Kidney (tissue), 14 donors: ENCODE results near the gene FCER1G. TPM values are rescaled to one million over a fixed set of nuclear protein-coding genes. Genes with fewer than 3 reads are reported as not detected.

Experiments
- DNase-seq, 5 donors: peaks; one replicate each; pipeline ENCODE4 v3.0.0-alpha.2; 2013 to 2020
- FAIRE-seq: peaks from 2 replicates; lab custom pipeline; 2012; peaks lifted over from hg19 to GRCh38; lab: Jason Lieb, UNC
- H3K27ac ChIP-seq, 2 donors: one replicate each; pipeline ENCODE4 v1.7.0; 2013; ENCODE audit warnings: low read depth in 2 of 2, low read length in 2 of 2, inconsistent platforms in 1 of 2
- H3K27me3 ChIP-seq: one replicate; pipeline ENCODE4 v1.7.1; 2013; ENCODE audit warnings: low read length, inconsistent platforms; ENCODE audit not compliant: control insufficient read depth, insufficient read depth
- H3K36me3 ChIP-seq, 3 donors: one replicate each; pipeline versions ENCODE4 v1.7.0 to v1.7.1; 2013; ENCODE audit warnings: low read length in 3 of 3, control low read depth in 1 of 3, inconsistent platforms in 1 of 3; ENCODE audit not compliant: insufficient read depth in 3 of 3, control insufficient read depth in 2 of 3
- H3K4me1 ChIP-seq, 3 donors: one replicate each; pipeline versions ENCODE4 v1.7.0 to v1.7.1; 2013; ENCODE audit warnings: low read length in 3 of 3, inconsistent platforms in 1 of 3, low read depth in 1 of 3; ENCODE audit not compliant: control insufficient read depth in 2 of 3, insufficient read depth in 2 of 3
- H3K4me3 ChIP-seq, 3 donors: one replicate each; pipeline versions ENCODE4 v1.7.0 to v1.8.1; 2013; ENCODE audit warnings: low read length in 3 of 3, control low read depth in 1 of 3, inconsistent platforms in 1 of 3
- H3K9ac ChIP-seq, 3 donors: one replicate each; pipeline versions ENCODE4 v1.7.0 to v1.7.1; 2013; ENCODE audit warnings: low read length in 3 of 3, control low read depth in 1 of 3, inconsistent platforms in 1 of 3
- H3K9me3 ChIP-seq, 3 donors: one replicate each; pipeline versions ENCODE4 v1.7.0 to v1.7.1; 2013; ENCODE audit warnings: low read length in 3 of 3, control low read depth in 1 of 3, inconsistent platforms in 1 of 3; ENCODE audit not compliant: control insufficient read depth in 2 of 3, insufficient read depth in 1 of 3
- CTCF ChIP-seq: IDR thresholded peaks from 3 replicates; pipeline ENCODE4 v1.5.1; 2012; ENCODE audit warnings: mild to moderate bottlenecking, moderate library complexity, borderline replicate concordance; ENCODE audit not compliant: insufficient read depth; ENCODE audit errors: extremely low read depth
- intact Hi-C: fragments of 100-400 bp; cut with DNase I; formaldehyde crosslinking; loops from one replicate; pipeline ENCODE4 v1.11.1; 2022
- polyA plus RNA-seq: library from polyadenylated mRNA; stranded (reverse); fragments of 350-450 nt; fragmentation: Illumina TruSeq; extraction: RNeasy Lipid Tissue Mini Kit (QIAGEN cat#74804); gene quantifications from one replicate; pipeline ENCODE4 v1.2.3, GENCODE V29; 2014; ENCODE audit warnings: low read depth, low replicate concordance; ENCODE audit not compliant: insufficient read depth
- total RNA-seq: library from RNA; stranded (reverse); fragmentation: NEBNext Ultra II Directional; extraction: Animal tissue kit (Norgen Biotek cat#: 25700); gene quantifications from one replicate; pipeline ENCODE4 v1.2.1, GENCODE V29; 2021
- donor health status: control.
- donor health status: control.
- donor health status: control.
- donor health status: control.
- donor health status: control.
- donor health status: DM: yes; HTN: yes; CAD: no.
- donor health status: Normal renal cell carcinoma (clear cell type).

FCER1G gene
- total and polyA plus RNA-seq, 2 donors from 2014 or later = 38.9 to 43.4 TPM

DNA sequence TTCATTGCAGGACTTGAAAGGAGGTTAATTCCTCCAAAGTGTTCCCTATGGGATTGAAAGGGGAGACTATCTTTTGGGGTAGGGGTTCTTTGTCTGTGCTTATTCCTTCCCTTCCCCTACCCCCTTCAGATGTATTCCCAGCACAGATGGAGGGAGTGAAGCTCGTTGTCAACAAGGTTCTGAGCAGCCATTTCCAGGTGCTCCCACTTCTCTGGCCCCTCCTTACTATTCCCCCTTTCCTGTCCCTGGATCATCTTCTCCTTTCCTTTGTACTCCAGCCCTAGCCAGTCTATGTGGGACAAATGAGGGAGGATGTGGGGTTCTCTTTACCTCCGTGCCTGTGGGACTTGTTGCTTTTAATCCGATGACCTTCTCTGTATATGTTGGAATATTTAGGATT is 11.7 kb downstream of the FCER1G start:
- DNase-seq = no peak
- FAIRE-seq = no peak
- no peak overlapping the region for H3K27ac ChIP-seq

GRCh38 chr1:161227196-161227871 is 12.2 kb downstream of the FCER1G start:
- FAIRE-seq = no peak
- no peaks in the 10 kb centered on the region for H3K27me3 ChIP-seq

More for the DNA sequence above, 11.7 kb downstream of the FCER1G start:
- H3K36me3 ChIP-seq = peaks cover 3 to 15% (median 13%) of the 10 kb centered on the region in 3 donors
- no peak for TF ChIP-seq CTCF
- H3K9ac ChIP-seq = peak overlapping the region in 1 of 3 donors; percentile 86
- peak overlapping the region in 2 of 3 donors; percentile 51 to 95 for H3K4me3 ChIP-seq
- H3K9me3 ChIP-seq = no peaks in the 10 kb centered on the region
- peaks cover 2 to 17% (median 8%) of the 10 kb centered on the region in 3 donors for H3K4me1 ChIP-seq
- no peaks in the 10 kb centered on the region for H3K27me3 ChIP-seq
- intact Hi-C loops = no loop called here

GRCh38 chr1:161228032-161228431 is 12.9 kb downstream of the FCER1G start:
- DNase-seq (no peak), FAIRE-seq (no peak)
- Histone ChIP-seq H3K4me3 (no peak overlapping the region), H3K36me3 (peaks cover 3 to 15% (median 13%) of the 10 kb centered on the region in 3 donors), H3K27me3 (no peaks in the 10 kb centered on the region), H3K27ac (no peak overlapping the region), H3K9me3 (no peaks in the 10 kb centered on the region), H3K9ac (no peak overlapping the region), H3K4me1 (peaks cover 2 to 17% (median 8%) of the 10 kb centered on the region in 3 donors)
- intact Hi-C loops = no loop called here
- no peak for TF ChIP-seq CTCF

More at GRCh38 chr1:161227196-161227871, 12.2 kb downstream of the FCER1G start:
- H3K9ac ChIP-seq = peak overlapping the region in 2 of 3 donors; percentile 8 to 86
- peaks cover 2 to 17% (median 8%) of the 10 kb centered on the region in 3 donors for H3K4me1 ChIP-seq
- H3K9me3 ChIP-seq = no peaks in the 10 kb centered on the region
- TF ChIP-seq CTCF = peak; percentile 88
- intact Hi-C loops = no loop called here
- peak overlapping the region in 1 of 2 donors; percentile 51 for H3K27ac ChIP-seq
- H3K4me3 ChIP-seq = peak overlapping the region; percentile 43 to 95 (median 51)
- peak; percentile 81 to 90 (median 83) for DNase-seq
- H3K36me3 ChIP-seq = peaks cover 3 to 15% (median 13%) of the 10 kb centered on the region in 3 donors
